ENCODE results near the gene THOC3.
"Not testable (repeated sequence)": the region's sequence is repeated elsewhere in the genome, so short reads cannot be mapped to it uniquely, and the experiment has no call there.

DNA sequence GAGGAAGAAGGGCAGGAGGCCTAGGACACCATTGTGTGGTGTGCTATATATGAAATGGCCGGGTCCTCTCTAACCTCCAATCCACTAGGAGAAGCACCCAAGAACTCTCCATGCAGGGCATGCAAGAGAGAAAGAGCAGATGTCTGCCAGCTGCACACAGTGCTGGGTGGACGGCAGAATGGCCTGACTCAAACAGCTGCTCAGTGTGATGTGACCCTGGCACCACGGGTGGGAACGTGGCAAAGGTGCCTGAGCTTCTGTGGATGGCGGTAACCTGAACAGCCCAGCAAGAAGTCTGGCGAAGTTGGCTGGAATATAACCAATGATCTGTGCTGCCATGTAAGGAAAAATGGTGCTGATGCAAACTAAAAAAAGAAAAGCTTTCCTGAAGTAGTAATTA lies 46.2 kb upstream of the THOC3 start:
- TF ChIP-seq, protein P1, sequence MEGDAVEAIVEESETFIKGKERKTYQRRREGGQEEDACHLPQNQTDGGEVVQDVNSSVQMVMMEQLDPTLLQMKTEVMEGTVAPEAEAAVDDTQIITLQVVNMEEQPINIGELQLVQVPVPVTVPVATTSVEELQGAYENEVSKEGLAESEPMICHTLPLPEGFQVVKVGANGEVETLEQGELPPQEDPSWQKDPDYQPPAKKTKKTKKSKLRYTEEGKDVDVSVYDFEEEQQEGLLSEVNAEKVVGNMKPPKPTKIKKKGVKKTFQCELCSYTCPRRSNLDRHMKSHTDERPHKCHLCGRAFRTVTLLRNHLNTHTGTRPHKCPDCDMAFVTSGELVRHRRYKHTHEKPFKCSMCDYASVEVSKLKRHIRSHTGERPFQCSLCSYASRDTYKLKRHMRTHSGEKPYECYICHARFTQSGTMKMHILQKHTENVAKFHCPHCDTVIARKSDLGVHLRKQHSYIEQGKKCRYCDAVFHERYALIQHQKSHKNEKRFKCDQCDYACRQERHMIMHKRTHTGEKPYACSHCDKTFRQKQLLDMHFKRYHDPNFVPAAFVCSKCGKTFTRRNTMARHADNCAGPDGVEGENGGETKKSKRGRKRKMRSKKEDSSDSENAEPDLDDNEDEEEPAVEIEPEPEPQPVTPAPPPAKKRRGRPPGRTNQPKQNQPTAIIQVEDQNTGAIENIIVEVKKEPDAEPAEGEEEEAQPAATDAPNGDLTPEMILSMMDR (conservative IDR thresholded peaks at IDR 0.05; ENCODE audit: low read depth in 2 of 2) = not testable (repeated sequence)
- TF ChIP-seq EZH2phosphoT487 (IDR thresholded peaks at IDR 0.05; ENCODE audit: unreplicated experiment); EZH2 (IDR thresholded peaks at IDR 0.05; ENCODE audit: low read depth, unreplicated experiment); POLR2AphosphoS5 (IDR thresholded peaks at IDR 0.05; ENCODE audit: low read depth); CREB1 (CRISPR knock-in tag; IDR thresholded peaks at IDR 0.05; ENCODE audit: low read depth); JUNB (IDR thresholded peaks at IDR 0.05; ENCODE audit: unreplicated experiment); STAT1 (IDR thresholded peaks at IDR 0.05; ENCODE audit: unreplicated experiment); NANOG (IDR thresholded peaks at IDR 0.05; ENCODE audit: borderline replicate concordance); ZNF114 (CRISPR knock-in tag; IDR thresholded peaks at IDR 0.05): not testable (repeated sequence)
- TF ChIP-seq, protein P2, sequence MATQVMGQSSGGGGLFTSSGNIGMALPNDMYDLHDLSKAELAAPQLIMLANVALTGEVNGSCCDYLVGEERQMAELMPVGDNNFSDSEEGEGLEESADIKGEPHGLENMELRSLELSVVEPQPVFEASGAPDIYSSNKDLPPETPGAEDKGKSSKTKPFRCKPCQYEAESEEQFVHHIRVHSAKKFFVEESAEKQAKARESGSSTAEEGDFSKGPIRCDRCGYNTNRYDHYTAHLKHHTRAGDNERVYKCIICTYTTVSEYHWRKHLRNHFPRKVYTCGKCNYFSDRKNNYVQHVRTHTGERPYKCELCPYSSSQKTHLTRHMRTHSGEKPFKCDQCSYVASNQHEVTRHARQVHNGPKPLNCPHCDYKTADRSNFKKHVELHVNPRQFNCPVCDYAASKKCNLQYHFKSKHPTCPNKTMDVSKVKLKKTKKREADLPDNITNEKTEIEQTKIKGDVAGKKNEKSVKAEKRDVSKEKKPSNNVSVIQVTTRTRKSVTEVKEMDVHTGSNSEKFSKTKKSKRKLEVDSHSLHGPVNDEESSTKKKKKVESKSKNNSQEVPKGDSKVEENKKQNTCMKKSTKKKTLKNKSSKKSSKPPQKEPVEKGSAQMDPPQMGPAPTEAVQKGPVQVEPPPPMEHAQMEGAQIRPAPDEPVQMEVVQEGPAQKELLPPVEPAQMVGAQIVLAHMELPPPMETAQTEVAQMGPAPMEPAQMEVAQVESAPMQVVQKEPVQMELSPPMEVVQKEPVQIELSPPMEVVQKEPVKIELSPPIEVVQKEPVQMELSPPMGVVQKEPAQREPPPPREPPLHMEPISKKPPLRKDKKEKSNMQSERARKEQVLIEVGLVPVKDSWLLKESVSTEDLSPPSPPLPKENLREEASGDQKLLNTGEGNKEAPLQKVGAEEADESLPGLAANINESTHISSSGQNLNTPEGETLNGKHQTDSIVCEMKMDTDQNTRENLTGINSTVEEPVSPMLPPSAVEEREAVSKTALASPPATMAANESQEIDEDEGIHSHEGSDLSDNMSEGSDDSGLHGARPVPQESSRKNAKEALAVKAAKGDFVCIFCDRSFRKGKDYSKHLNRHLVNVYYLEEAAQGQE (IDR thresholded peaks at IDR 0.05; ENCODE audit: unreplicated experiment) = not testable (repeated sequence)
- TF ChIP-seq, protein P3, sequence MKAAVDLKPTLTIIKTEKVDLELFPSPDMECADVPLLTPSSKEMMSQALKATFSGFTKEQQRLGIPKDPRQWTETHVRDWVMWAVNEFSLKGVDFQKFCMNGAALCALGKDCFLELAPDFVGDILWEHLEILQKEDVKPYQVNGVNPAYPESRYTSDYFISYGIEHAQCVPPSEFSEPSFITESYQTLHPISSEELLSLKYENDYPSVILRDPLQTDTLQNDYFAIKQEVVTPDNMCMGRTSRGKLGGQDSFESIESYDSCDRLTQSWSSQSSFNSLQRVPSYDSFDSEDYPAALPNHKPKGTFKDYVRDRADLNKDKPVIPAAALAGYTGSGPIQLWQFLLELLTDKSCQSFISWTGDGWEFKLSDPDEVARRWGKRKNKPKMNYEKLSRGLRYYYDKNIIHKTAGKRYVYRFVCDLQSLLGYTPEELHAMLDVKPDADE (IDR thresholded peaks at IDR 0.05) = not testable (repeated sequence)
